Activated CD4-positive, CD25-positive, alpha-beta regulatory T cell treated with anti-CD3 and anti-CD28 coated beads, Interleukin-2, amount 50 U/mL, for 24 hours (primary cell): ENCODE results near the gene NAGPA.
"Not testable (repeated sequence)": the region's sequence is repeated elsewhere in the genome, so short reads cannot be mapped to it uniquely, and the experiment has no call there.

Experiments used
- ATAC-seq, 2 donors: fragments of 150-1000 bp; cut with Tn5 transposase; one replicate each; pipeline ENCODE4 v1.10.0; 2021; ENCODE audit warnings: mild to moderate bottlenecking in 1 of 2, moderate library complexity in 1 of 2

The NAGPA gene

DNA sequence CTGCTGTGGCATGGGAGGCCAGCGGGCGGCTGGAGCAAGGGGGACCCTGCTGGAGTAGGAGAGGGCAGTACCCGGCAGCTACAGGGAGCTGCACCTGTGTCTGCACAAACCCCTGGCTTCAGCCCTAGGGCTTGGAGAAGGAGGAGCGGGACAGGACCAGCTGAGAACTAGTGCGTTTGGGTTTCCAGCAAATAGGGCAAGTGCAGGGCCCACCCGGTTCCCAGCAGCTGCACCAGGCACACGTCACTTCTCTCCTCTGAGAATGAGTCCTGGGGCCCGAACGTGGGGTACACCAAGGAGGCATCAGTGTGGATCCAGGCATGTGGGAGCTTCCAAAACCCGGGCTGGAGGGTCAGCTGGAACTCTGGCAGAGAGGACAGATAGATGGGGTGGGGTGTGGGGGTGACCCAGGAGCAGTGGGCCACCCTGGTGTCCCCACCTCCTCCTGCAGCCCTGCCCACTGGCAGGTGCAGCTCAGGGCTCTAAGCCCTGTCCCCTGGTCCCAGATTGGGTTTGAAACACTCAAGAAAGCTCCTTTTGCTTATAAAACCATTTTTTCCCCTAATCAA lies 26.4 kb upstream of the NAGPA start:
- ATAC-seq, result no peak

DNA sequence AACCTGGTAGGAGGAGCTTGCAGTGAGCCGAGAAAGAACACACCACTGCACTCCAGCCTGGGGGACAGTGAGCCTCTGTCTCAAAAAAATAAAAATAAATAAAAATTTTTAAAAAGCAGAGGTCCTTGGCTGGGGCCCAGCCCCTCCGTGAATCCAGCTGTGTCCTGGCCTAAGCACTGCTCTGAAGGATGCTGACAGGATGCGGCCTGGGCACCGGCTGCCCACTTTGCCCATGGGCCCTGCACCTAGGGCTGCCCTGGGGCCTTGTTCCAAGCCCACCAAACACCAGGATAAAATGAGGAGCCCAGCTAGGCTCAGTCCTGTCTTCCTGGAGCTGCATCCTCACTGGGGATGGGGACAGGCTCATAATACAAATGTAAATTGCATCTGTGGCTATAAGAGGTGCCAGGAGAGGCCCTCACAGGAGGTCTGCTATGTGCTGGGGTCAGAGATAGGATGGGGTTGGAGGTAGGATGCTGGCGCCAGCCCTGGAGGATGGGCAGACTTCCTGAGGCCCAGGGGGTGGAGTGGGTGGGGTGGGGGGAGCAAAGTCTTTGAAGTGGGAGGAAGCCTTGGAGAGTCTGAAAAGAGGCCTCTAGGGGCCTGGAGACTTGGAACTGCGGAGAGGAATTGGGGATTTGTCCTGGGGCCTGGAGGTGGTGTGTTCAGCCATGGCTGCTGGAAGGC lies 25.8 kb upstream of the NAGPA start:
- ATAC-seq, result no peak

DNA sequence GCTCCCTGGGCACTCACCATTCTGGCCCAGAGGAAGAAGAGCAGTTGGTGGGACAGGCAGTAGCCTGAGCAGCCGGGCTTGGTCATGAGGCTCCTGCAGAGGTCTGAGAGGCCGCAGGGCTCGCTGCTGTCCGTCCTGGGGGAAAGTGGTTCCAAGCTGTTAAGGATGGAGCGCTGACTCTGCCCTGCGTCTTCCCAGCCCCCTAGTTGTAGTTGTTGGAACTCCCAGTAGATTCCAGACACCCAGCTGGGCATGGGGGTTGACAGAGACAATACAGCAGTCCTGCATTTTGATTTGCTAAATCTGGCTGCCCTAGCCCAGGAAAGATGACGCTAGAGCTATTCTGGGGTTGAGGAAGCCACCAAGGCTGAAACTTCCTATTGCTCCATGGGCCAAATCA lies 24.7 kb upstream of the NAGPA start:
- ATAC-seq, result no peak

DNA sequence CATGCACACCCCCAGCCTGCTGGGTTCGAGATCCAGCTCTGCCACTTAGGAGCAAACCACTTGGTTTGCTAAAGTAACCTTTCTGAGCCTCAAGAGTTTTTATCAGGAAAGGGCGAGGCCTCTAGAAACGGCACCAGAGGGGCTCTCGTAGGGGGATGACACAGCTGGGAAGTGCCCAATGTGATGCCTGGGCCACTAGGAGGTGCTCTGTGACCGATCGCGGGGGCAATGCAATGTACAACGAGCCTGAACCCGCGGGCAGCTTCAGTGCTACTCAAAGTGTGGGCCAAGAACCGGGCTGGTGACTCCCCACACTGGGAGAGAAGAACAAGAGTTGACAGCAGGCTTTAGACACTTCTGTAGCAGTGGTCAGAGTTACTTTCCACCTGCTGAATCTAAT lies 22.6 kb upstream of the NAGPA start:
- ATAC-seq, result peak; percentile 46 to 66

GRCh38 chr16:5054876-5055865 lies 21.4 kb upstream of the NAGPA start:
- no peak for ATAC-seq

DNA sequence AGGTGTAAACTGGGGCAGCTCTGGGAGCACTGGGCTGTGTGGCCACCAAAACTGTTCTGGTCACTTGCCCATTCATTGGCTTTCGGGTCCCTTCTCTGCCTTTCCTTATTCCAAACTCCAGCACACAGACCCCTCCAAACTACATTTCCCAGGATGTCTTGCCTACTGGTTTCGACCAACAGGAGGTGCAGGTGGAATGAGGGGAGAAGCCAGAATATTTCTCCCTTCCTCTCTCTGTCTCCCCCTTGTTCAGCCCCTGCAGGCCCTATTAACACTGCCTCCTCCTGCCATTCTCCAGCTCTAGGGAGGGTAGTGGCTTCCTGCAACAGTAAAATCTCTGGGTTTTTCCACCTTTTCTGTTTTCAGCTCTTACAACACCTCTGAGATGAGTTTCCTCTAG lies 13.2 kb upstream of the NAGPA start:
- no peak for ATAC-seq

- no peak for ATAC-seq
Measured at GRCh38 chr16:5045499-5046115, 11.9 kb upstream of the NAGPA start.

DNA sequence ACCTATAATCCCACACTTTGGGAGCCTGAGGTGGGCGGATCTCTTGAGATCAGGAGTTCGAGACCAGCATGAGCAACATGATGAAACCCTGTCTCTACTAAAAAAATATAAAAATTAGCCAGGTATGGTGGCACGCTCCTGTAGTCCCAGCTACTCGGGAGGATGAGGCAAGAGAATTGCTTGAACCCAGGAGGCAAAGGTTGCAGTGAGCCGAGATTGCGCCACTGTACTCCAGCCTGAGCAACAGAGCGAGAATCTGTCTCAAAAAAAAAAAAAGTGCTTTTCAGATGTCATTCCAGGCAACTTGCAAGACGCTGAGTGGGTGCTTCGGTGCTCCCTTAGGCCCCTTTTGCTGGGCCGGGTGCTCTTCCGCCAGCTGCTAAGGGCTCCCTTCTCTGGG lies 10.8 kb upstream of the NAGPA start:
- not testable (repeated sequence) for ATAC-seq

DNA sequence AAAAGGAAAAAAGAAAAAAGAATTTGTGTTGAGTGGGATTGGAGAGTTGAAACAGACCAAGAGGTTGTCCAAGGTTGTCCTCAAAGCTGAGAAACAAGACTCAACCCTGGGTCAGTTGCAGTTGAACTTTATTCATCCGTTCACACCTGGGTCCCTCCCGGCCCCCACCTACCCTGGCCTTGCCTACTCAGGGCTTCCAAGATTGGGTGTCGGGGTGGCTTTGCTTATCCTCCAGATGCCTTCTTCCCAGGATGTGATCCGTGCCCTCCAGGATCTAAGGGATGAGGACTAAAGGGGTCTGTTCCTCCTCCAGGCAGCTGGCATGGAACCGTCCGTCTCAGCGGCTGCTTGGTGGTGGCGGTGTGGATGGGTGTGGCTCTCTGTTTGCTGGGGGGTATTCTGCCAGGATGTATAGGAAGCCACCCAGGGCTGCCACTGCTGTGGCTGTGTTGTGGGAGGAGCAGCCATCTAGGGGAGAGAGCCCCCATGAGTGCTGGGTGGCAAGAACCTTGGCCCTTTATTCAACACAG lies 10.3 kb upstream of the NAGPA start:
- no peak for ATAC-seq

DNA sequence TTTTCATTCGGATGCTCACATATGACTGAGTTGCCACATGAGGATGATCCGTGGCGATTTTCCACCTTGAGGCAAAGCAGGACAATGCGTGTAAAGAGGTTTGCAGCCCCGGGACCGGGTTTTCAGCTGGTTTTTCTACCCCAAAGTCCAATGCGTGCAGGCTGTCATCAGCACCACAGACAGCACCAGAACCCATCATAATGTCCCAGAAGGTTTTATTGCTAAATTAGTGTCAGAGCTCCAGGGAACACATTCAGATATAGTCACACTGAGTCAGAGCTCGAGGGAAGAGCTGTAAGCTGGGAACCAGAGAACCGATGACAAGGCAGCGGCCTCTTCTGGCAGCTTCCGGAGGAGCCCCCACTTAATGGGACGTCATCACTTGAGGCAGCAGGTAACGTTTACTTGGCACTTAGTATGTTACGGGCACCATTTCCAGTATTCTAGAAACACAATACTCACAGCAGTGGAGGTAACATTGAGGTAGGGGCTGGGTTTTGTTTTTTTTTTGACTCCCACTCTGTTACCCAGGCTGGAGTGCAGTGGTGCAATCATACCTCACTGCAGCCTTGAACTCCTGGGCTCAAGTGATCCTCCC lies 8.9 kb upstream of the NAGPA start:
- ATAC-seq, result no peak

GRCh38 chr16:5041600-5042133 lies 7.9 kb upstream of the NAGPA start:
- ATAC-seq, result no peak

GRCh38 chr16:5040451-5040850 lies 6.7 kb upstream of the NAGPA start:
- no peak for ATAC-seq

- ATAC-seq, result no peak
Measured at GRCh38 chr16:5036228-5037156, 2.8 kb upstream of the NAGPA start.

- no peak for ATAC-seq
Measured at GRCh38 chr16:5035909-5036227, 2.1 kb upstream of the NAGPA start.

DNA sequence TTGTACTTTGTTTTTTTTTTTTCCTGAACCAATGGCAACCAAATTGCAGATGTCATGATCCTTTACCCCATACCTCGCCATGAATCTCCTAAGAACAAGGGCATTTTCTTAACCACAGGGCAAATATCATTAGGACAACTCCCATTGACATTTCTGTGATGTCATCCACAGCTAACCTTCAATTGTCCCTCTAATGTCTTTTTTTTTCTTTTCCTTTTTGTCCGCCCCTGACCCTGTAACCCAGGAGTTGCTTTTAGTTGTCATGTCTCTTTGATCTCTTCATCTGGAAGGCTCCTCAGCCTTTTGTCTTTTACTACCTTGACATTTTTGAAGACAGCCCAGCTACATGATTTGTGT lies 410 bp upstream of the NAGPA start:
- no peak for ATAC-seq

- ATAC-seq, result no peak
Measured at GRCh38 chr16:5032748-5033167, 977 bp downstream of the NAGPA start.

DNA sequence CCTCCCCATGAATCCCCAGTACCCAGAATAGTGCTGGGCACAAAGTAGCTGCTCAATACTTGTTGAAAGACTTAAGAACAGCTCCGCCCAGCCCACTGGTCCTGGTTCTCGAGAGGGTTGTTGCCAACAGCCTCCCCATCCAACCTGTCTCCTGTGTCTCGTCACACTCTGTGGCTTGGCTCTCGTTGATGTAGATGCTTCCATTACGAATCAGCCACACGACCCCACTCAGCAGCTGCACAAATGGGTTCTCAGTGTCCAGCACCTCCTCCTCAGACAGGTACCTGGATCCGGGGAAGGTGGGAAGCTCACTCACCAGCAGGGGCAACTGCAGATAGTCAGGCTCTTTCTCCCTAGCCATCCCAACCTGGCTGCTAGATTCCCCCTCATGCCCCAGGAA lies 2.1 kb downstream of the NAGPA start:
- no peak for ATAC-seq

GRCh38 chr16:5030251-5030870 lies 3.4 kb downstream of the NAGPA start:
- no peak for ATAC-seq

- ATAC-seq, result no peak
Measured at GRCh38 chr16:5028950-5029475, 4.7 kb downstream of the NAGPA start.

DNA sequence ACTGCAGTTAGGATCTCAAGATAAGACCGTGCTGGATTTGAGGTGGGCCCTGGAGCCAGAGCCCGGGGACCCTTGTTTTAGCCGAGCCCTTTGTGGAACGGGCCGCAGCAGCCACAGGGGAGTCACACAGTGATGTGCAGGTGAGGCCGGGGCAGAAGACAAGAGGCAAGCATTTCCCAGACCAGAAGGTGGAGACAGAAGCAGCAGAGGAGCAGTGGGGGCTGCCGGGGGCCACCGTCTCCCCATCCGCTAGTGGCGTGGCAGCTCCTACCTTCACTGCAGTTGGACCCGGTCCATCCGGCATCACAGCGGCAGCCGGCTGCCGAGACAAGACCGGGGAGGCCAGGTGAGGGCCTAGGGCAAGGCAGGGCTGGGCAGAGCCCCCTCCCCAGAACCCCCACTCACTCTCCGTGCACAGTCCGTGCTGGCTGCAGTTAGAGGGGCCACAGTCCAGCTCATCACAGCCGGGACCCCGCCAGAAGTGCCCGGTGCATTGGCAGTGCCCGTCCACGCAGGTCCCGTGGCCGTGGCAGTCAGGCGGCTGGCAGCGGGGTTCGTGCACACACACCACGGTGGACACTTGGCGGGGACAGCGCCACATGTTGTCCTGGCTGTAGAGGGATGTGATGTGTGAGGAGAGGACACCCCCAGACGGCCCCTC lies 6.0 kb downstream of the NAGPA start:
- ATAC-seq, result no peak
